Endothelial cell of umbilical vein (primary cell): Measurements from ENCODE around the gene SLC45A1.

ENCODE experiments used
- POLR2A ChIP-seq: IDR thresholded peaks from 2 replicates; pipeline ENCODE4 v1.6.1; 2012; ENCODE audit warnings: low read depth, mild to moderate bottlenecking, control low read depth, low read length
- POLR2AphosphoS5 ChIP-seq: IDR thresholded peaks from 2 replicates; pipeline ENCODE4 v1.6.1; 2012; ENCODE audit warnings: low read depth, mild to moderate bottlenecking, control low read depth, low read length, moderate library complexity; ENCODE audit not compliant: insufficient read depth
- TF ChIP-seq, protein P1 (sequence below), 2 donors: IDR thresholded peaks; 1 replicate in 1 of 2; 2 replicates in 1 of 2; pipeline ENCODE4 v1.5.1; 2011; ENCODE audit warnings: low read length in 2 of 2, mild to moderate bottlenecking in 2 of 2, moderate library complexity in 2 of 2, control low read depth in 1 of 2, inconsistent platforms in 1 of 2, low read depth in 1 of 2; ENCODE audit not compliant: insufficient read depth in 1 of 2; ENCODE audit errors: extremely low read depth in 1 of 2

DNA sequence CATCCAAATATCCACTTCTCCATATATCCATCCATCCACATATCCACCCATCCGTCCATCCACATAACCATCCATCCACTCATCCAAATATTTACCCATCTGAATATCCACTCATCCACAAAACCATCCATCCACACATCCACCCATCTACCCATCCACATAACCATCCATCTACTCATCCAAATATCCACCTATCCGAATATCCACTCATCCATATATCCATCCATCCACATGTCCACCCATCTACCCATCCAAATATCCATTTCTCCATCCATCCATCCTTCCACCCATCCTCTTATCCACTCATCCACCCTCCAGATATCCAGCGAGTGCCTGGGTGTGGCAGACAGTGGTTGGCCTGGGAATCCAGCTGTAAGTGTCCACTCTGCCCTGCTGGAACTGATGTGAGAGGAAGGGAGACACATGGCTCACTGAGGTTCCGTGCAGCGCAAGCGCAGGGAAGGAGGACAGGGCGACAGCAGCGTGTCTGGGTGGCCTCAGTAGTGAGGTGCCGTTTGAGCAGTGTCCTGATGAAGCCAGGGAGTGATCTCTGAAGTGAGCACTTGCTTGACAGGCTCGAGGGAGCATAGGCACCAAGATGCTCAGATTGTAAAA lies 27.1 kb downstream of the SLC45A1 start:
- TF ChIP-seq POLR2AphosphoS5, result no peak
- no peak for TF ChIP-seq POLR2A
- TF ChIP-seq, protein P1, sequence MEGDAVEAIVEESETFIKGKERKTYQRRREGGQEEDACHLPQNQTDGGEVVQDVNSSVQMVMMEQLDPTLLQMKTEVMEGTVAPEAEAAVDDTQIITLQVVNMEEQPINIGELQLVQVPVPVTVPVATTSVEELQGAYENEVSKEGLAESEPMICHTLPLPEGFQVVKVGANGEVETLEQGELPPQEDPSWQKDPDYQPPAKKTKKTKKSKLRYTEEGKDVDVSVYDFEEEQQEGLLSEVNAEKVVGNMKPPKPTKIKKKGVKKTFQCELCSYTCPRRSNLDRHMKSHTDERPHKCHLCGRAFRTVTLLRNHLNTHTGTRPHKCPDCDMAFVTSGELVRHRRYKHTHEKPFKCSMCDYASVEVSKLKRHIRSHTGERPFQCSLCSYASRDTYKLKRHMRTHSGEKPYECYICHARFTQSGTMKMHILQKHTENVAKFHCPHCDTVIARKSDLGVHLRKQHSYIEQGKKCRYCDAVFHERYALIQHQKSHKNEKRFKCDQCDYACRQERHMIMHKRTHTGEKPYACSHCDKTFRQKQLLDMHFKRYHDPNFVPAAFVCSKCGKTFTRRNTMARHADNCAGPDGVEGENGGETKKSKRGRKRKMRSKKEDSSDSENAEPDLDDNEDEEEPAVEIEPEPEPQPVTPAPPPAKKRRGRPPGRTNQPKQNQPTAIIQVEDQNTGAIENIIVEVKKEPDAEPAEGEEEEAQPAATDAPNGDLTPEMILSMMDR (IDR thresholded peaks at IDR 0.05; ENCODE audit: extremely low read depth in 1 of 2, insufficient read depth in 1 of 2, low read depth in 1 of 2, low read length in 2 of 2), result no peak
